ES-I3 (cell line): ENCODE results near the gene FARS2.

Experiments used
- H3K36me3 ChIP-seq: 2 replicates; pipeline ENCODE4 v1.6.1; 2013; ENCODE audit warnings: mild to moderate bottlenecking, low read length, control low read depth, moderate library complexity; ENCODE audit not compliant: insufficient read depth
- H3K4me1 ChIP-seq: 2 replicates; pipeline ENCODE4 v1.6.1; 2013; ENCODE audit warnings: mild to moderate bottlenecking, control low read depth, low read length; ENCODE audit not compliant: insufficient read depth
- H3K9ac ChIP-seq: 2 replicates; pipeline ENCODE4 v1.6.1; 2013; ENCODE audit warnings: low read depth, mild to moderate bottlenecking, low read length, moderate library complexity
- H3K9me3 ChIP-seq: 2 replicates; pipeline ENCODE4 v1.6.1; 2013; ENCODE audit warnings: mild to moderate bottlenecking, low read length, moderate library complexity; ENCODE audit not compliant: control insufficient read depth, insufficient read depth

The FARS2 gene

GRCh38 chr6:5706124-5707033, 445.1 kb downstream of the FARS2 start:
- no peak overlapping the region for H3K9ac ChIP-seq

GRCh38 chr6:5707281-5708045, 446.1 kb downstream of the FARS2 start:
- no peaks in the 10 kb centered on the region for H3K4me1 ChIP-seq
- no peaks in the 10 kb centered on the region for H3K36me3 ChIP-seq
- no peaks in the 10 kb centered on the region for H3K9me3 ChIP-seq
- H3K9ac ChIP-seq = no peak overlapping the region

More at GRCh38 chr6:5706124-5707033, 445.1 kb downstream of the FARS2 start:
- H3K36me3 ChIP-seq = no peaks in the 10 kb centered on the region
- H3K4me1 ChIP-seq = no peaks in the 10 kb centered on the region
- no peaks in the 10 kb centered on the region for H3K9me3 ChIP-seq

DNA sequence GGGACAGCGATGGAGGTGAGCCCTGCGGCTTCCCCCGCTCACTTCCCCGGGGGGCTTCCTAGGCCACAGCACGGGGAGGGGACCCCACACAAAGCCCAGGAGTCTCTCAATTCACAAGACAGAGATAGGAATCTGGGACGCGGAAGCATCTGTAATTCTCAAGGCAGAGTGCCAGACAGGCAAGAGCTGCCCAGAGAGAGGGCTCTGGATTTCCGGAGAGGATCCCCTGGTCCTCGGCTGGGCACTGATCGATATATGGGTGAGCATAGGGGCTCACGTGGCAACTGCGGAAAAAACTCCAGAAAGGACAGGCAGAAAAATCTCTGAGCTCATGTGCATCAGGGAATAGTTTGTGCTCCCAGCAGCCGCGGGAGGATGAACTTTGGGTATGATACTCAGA, 449.2 kb downstream of the FARS2 start:
- Histone ChIP-seq H3K4me1 (peaks cover 5% of the 10 kb centered on the region; the same call in 1 of the 2 replicates), H3K9me3 (no peaks in the 10 kb centered on the region), H3K36me3 (no peaks in the 10 kb centered on the region), H3K9ac (no peak overlapping the region)

GRCh38 chr6:5710936-5711335, 449.6 kb downstream of the FARS2 start:
- Histone ChIP-seq H3K4me1 (peaks cover 5% of the 10 kb centered on the region; the same call in 1 of the 2 replicates), H3K36me3 (no peaks in the 10 kb centered on the region), H3K9me3 (no peaks in the 10 kb centered on the region), H3K9ac (no peak overlapping the region)

GRCh38 chr6:5712349-5713215, 451.3 kb downstream of the FARS2 start:
- Histone ChIP-seq H3K36me3 (no peaks in the 10 kb centered on the region), H3K9me3 (no peaks in the 10 kb centered on the region), H3K4me1 (peaks cover 5% of the 10 kb centered on the region; the same call in 1 of the 2 replicates), H3K9ac (no peak overlapping the region)

DNA sequence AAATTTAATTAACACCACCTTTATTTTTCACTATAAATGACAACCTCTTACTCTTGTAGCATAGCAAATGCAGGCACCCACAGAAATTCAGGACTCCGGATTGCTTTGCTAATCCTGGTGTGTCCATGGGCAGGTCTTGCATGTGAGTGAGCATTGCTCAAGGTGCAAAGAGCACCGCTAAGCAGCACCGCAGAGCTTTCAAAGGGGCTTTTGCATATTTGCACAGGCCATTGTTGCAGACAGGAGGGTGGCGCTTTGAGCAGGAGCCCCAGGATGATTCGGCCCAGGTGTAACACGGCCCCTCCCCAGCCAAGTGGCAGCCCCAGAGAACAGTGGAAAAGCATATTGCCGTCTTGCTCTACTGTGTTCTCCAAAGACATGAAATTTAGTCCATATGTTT, 452.2 kb downstream of the FARS2 start:
- Histone ChIP-seq H3K9me3 (no peaks in the 10 kb centered on the region), H3K4me1 (peaks cover 5% of the 10 kb centered on the region; the same call in 1 of the 2 replicates), H3K9ac (no peak overlapping the region), H3K36me3 (no peaks in the 10 kb centered on the region)

GRCh38 chr6:5718231-5718947, 457.1 kb downstream of the FARS2 start:
- Histone ChIP-seq H3K4me1 (peaks cover 10% of the 10 kb centered on the region; the same call in 1 of the 2 replicates), H3K9ac (no peak overlapping the region), H3K36me3 (no peaks in the 10 kb centered on the region), H3K9me3 (no peaks in the 10 kb centered on the region)

DNA sequence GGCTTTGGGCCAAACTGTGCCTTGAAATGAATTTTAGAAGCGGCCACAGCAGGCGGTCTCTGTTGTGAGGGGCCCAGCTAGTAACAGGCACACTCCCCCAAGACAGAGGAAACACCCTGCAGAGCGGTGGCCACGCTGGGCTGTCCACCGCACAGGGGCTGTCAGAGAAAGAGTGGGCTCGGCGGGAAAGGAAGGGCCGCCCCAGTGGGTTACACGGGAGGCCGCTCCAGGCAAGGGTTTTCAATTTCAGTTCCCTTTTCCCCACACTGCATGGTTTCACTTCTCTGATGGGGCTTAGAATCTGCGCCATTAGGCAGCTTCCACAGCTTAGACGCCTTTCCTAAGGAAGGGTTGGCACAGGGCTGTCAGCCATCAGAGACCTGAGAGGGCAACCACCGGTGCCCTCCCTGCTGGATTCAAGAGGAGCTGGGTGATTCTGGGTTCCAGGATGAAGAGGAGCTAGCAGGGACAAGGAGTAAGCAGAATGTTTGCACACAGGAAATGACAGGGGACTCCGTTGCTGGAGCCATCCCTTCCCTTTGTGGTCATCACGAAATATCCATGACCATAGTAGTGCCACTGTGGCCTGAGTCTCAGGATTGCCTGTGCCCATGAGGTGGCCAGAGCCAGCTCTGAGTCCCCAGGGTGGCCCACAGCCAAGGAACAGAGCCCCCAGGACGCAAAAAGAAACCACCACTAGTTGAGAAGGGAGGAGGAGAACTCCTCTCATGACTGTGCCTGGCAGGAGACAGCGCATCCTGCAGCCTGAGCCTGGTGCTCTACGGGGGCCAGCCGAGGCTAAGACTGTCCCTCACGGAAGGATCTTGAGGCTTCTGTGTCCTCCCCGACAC, 462.8 kb downstream of the FARS2 start:
- Histone ChIP-seq H3K9ac (no peak overlapping the region), H3K9me3 (no peaks in the 10 kb centered on the region), H3K4me1 (peaks cover 20% of the 10 kb centered on the region), H3K36me3 (no peaks in the 10 kb centered on the region; the same call in 1 of the 2 replicates)

DNA sequence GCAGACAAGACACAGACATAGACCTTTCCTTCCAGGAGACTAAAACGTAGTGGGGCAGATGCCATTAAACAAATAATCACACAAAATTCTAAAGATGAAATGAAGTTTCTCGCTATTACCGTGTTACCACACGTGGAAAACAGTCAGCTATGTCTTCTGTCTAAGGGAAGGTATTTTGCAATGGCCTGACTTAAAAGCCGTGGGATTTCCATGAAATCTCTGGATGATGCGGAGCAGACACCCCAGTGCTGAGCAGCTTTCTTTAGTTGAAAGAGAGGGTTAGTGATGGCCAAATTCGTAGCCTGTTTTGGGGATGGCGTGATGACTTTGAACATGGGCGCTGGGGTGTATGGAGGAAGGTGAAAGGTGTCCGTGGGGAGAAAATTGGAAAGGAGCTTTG, 463.6 kb downstream of the FARS2 start:
- Histone ChIP-seq H3K4me1 (peaks cover 27% of the 10 kb centered on the region), H3K9me3 (no peaks in the 10 kb centered on the region), H3K9ac (no peak overlapping the region), H3K36me3 (no peaks in the 10 kb centered on the region; the same call in 1 of the 2 replicates)

DNA sequence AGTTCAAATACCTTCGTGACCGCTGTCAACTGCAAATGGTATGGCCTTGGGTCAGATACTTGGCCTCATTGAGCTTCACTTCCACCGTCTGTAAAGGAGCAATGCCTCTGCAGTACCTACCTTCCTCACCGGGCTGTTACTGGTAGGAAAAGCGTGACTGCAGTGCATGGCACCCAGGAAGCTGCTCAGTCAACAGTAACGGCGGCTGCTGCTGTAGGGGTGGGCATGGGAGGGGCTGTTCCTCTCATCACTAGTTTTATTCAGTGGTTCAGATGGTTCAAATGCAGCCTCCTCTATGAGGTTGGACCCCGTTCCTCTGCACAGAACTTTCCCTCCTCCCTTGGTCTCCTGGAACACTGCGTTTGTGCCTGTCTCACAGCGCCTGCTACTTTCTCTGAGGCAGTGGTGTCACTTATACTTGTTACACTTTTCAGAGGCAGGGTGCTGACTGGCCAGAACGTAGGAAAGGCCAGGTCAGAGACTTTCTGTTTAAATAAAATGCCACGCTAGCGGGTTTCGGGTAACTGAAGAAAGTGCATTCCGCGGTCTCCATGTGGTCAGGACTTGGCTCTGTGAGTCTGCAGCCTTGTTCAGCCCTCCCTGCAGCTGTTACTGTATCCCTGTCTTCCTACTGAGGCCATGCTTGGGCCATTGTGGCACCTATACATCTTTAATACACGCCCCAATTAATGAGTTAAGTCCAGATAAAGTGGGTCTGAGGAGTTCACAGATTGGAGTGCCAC, 465.8 kb downstream of the FARS2 start:
- no peak overlapping the region for H3K9ac ChIP-seq
- H3K4me1 ChIP-seq = peaks cover 27% of the 10 kb centered on the region
- no peaks in the 10 kb centered on the region for H3K9me3 ChIP-seq
- no peaks in the 10 kb centered on the region; the same call in 1 of the 2 replicates for H3K36me3 ChIP-seq

DNA sequence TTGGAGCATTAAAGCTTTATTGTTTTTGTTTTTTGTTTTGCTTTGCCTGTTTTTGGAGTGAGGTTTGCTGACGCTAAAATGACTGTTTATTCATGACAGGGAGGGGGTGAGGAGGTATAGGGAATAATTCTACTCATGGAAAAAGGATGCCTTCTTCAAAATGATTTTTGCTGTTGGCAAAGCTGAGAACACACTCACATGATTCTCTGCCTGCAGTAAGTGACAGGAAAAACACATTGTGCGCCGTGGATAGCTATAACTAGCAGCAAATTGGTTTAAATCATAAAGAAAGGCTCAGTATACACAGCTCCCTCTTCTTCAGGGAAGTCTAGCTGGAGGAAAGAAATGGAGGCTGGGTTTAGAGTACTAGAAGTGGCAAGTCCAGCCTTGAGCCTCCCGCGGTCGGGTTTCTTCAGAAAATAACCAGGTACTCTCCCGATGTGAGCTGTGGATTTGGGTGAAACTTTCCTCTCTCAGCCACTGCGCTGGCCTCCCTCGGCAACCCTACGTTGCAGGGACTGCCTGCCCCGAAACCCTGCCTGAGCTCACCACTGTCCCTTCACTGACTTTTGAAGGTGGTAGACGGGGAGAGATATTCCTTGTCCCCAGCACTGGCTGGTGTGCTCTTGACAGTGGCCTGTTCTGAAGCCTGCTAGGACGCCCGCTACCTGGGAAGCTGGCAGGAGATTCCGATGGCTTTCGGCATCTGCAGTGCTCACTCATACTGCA, 467.2 kb downstream of the FARS2 start:
- no peak overlapping the region for H3K9ac ChIP-seq
- H3K36me3 ChIP-seq = no peaks in the 10 kb centered on the region; the same call in 1 of the 2 replicates
- H3K4me1 ChIP-seq = peaks cover 21% of the 10 kb centered on the region
- H3K9me3 ChIP-seq = no peaks in the 10 kb centered on the region

GRCh38 chr6:5729080-5729434, 467.7 kb downstream of the FARS2 start:
- Histone ChIP-seq H3K36me3 (no peaks in the 10 kb centered on the region; the same call in 1 of the 2 replicates), H3K4me1 (peaks cover 18% of the 10 kb centered on the region), H3K9me3 (no peaks in the 10 kb centered on the region), H3K9ac (no peak overlapping the region)
